Nephron progenitor cell (in vitro differentiated cells): ENCODE results near the gene MFNG.

Experiments used
- DNase-seq: peaks from one replicate; pipeline ENCODE4 v3.0.0; 2021
- H3K27ac Mint-ChIP-seq: 2 replicates; pipeline ENCODE4 v1.8.0; 2021; ENCODE audit warnings: mild to moderate bottlenecking, moderate library complexity, mixed read lengths
- H3K27me3 Mint-ChIP-seq: 2 replicates; pipeline ENCODE4 v1.8.0; 2021; ENCODE audit warnings: mild to moderate bottlenecking, low read depth, mixed read lengths; ENCODE audit not compliant: poor library complexity
- H3K36me3 Mint-ChIP-seq: 2 replicates; pipeline ENCODE4 v1.8.0; 2021; ENCODE audit warnings: low read depth, mixed read lengths
- H3K4me1 Mint-ChIP-seq: 2 replicates; pipeline ENCODE4 v1.8.0; 2021; ENCODE audit warnings: mixed read lengths
- H3K4me3 Mint-ChIP-seq: 2 replicates; pipeline ENCODE4 v1.8.0; 2021; ENCODE audit warnings: mild to moderate bottlenecking, moderate library complexity, mixed read lengths
- H3K9me3 Mint-ChIP-seq: 2 replicates; pipeline ENCODE4 v1.8.0; 2021; ENCODE audit warnings: mild to moderate bottlenecking, moderate library complexity, mixed read lengths
- TF ChIP-seq, protein P1 (sequence below): fragments of 200-600 bp; sonication (generic); IDR thresholded peaks from 2 replicates; pipeline ENCODE4 v1.5.0; 2021; ENCODE audit warnings: antibody characterized with exemption

The MFNG gene

DNA sequence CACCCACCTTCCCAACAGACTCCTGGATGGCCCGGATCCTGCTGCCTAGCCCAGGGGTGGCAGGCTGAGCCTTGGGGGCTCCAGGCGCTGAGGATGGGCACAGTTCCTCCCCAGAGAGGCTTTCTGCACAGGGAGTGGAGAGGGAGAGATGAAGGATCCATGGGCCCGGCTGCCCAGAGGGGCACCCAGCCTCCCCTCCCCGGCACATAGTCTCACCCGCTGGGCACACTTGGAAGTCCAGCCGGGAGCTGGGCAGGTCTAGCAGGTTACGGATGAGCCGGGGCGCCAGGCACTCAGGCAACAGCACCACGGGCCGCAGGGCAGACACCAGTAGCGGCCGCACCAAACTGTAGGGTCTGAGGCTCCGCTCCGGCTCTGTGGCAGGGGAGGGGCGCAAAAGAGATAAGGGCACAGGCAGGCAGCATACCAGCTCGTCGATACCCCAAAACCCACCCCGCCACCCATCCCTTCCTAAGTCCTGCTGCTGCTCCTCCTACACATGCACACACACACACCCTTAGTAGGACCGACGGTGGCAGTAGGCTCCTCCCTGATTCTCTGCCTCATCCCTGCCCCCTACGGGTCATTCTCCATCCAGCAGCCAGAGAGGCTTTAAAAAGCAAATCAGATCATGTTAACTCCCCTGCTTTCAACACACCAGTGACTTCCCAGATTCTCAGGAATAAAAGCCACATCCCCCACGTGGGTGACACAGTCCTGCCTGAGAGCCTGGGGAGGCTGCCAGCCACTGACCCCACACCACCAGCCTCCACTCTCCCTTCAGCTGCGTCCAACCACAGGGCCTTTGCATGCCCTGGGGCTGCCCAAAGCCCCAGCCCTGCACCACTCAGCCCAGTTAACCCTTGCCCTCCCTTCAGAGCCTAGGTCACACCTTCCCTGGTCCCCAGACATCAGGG lies 6.5 kb upstream of the MFNG start:
- TF ChIP-seq, protein P1, sequence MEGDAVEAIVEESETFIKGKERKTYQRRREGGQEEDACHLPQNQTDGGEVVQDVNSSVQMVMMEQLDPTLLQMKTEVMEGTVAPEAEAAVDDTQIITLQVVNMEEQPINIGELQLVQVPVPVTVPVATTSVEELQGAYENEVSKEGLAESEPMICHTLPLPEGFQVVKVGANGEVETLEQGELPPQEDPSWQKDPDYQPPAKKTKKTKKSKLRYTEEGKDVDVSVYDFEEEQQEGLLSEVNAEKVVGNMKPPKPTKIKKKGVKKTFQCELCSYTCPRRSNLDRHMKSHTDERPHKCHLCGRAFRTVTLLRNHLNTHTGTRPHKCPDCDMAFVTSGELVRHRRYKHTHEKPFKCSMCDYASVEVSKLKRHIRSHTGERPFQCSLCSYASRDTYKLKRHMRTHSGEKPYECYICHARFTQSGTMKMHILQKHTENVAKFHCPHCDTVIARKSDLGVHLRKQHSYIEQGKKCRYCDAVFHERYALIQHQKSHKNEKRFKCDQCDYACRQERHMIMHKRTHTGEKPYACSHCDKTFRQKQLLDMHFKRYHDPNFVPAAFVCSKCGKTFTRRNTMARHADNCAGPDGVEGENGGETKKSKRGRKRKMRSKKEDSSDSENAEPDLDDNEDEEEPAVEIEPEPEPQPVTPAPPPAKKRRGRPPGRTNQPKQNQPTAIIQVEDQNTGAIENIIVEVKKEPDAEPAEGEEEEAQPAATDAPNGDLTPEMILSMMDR = peak; percentile 33
- H3K27me3 Mint-ChIP-seq = peaks cover 1% of the 10 kb centered on the region
- H3K4me1 Mint-ChIP-seq = peaks cover 43% of the 10 kb centered on the region
- H3K27ac Mint-ChIP-seq = no peak overlapping the region
- H3K36me3 Mint-ChIP-seq = peaks cover 10% of the 10 kb centered on the region
- H3K9me3 Mint-ChIP-seq = no peaks in the 10 kb centered on the region
- DNase-seq = no peak
- H3K4me3 Mint-ChIP-seq = no peak overlapping the region

GRCh38 chr22:37491559-37492427 lies 5.6 kb upstream of the MFNG start:
- Mint-ChIP-seq H3K4me3 (no peak overlapping the region), H3K27ac (no peak overlapping the region), H3K27me3 (peaks cover under 1% of the 10 kb centered on the region), H3K9me3 (no peaks in the 10 kb centered on the region), H3K4me1 (peaks cover 47% of the 10 kb centered on the region), H3K36me3 (peaks cover 10% of the 10 kb centered on the region)
- no peak for DNase-seq
- TF ChIP-seq, protein P1 = no peak

GRCh38 chr22:37491106-37491505 lies 4.9 kb upstream of the MFNG start:
- no peak for DNase-seq
- Mint-ChIP-seq H3K9me3 (no peaks in the 10 kb centered on the region), H3K36me3 (peaks cover 10% of the 10 kb centered on the region), H3K4me1 (peaks cover 52% of the 10 kb centered on the region), H3K27me3 (peaks cover 5% of the 10 kb centered on the region), H3K4me3 (no peak overlapping the region), H3K27ac (no peak overlapping the region)
- TF ChIP-seq, protein P1 = no peak

DNA sequence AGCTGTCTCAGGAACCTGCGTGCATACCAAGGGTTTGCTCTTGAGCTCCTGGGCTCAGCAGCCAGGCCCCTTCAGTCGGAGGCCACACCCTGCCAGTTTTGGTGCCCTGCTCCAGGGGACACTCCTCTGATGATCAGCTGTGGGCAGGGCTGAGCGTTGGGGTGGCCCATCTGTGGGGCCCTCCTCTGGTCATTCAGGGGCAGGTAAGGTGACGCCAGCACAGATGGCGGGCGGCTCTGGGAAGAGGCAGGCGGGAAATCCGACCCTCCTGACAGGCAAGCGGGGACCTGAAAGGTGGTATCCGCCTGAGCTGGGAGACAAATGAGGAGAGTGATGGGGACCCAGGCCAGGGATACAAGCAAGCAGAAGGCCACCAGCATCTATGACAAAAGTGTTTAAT lies 3.8 kb upstream of the MFNG start:
- H3K27me3 Mint-ChIP-seq = peaks cover 5% of the 10 kb centered on the region

GRCh38 chr22:37488337-37489135 lies 2.4 kb upstream of the MFNG start:
- Mint-ChIP-seq H3K27me3 (peaks cover 8% of the 10 kb centered on the region), H3K36me3 (peaks cover 7% of the 10 kb centered on the region), H3K4me1 (peaks cover 66% of the 10 kb centered on the region), H3K9me3 (no peaks in the 10 kb centered on the region), H3K4me3 (no peak overlapping the region), H3K27ac (no peak overlapping the region)
- no peak for DNase-seq
- TF ChIP-seq, protein P1 = no peak

More for the DNA sequence above, 3.8 kb upstream of the MFNG start:
- peaks cover 53% of the 10 kb centered on the region for H3K4me1 Mint-ChIP-seq
- TF ChIP-seq, protein P1 = no peak
- H3K4me3 Mint-ChIP-seq = peak overlapping the region; percentile 39
- H3K9me3 Mint-ChIP-seq = no peaks in the 10 kb centered on the region
- no peak overlapping the region for H3K27ac Mint-ChIP-seq
- DNase-seq = no peak
- H3K36me3 Mint-ChIP-seq = peaks cover 10% of the 10 kb centered on the region
